Measurements from ENCODE around the gene ADAMTS18.

The ADAMTS18 gene

DNA sequence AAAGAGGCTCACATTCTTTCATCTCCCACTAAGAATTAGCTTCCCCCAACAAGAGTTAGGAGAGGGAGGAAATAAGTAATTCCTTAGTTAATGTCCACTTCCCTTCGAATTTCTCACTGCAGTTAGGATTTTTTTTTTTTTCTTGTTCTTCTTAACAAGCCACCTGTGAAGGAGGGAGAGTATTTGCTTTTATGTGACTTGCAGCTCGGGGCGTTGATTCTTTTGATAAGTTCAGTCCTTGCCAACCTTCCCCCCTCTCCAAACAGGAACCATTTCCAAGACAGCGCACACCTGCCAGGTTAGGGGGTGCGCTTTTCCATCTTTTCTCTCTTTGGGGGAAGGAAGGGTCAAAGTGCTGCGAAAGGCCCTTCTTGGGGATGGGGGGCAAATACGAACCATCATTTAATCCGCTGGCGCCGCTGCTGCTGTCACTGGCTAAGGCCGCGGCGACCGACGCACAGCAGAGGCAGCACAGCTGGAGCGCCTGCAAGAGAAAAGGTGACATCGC lies 758 bp downstream of the ADAMTS18 start:
- no peak for DNase-seq

GRCh38 chr16:77433146-77433545 lies 1.7 kb downstream of the ADAMTS18 start:
- no peak for DNase-seq

DNA sequence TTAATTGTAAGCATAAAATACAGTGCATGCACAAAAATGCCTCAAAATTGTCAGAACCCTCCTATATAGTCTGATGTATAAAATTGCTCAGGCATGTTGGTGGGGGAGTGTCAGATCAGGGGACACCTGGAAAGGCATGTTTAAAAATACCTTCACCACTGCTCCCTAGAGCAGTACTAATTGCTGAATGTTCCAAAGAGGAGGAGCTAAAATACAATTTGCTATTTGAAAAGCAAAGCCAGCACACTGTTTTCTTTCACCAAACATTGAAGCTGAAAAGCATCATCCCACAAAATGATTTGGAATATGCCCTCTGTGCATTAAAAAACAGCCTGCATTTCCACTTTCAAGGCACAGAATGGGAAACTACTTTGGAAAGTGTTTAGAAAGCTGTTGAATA lies 2.6 kb downstream of the ADAMTS18 start:
- DNase-seq = no peak

GRCh38 chr16:77430787-77431585 lies 3.8 kb downstream of the ADAMTS18 start:
- DNase-seq = peak in 1 of 51 donors; percentile 54

DNA sequence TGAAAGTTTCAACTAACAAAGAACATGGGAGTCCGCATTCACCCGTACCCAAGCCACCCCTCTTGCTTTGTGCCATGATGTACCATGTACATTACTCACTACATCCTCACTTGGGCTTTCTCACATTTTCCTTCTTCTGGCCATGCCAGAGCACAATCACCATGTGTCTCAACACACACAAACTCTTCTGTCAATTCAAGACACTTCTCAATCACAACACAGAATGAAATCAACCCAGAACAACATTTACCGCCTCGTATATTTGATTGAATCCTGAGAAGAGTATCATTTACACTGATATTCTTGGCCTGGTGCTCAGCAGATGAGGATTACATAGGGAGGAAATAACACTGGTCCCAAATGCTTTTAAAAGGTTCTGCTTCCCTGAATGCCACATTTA lies 4.5 kb downstream of the ADAMTS18 start:
- DNase-seq = peak in 2 of 51 donors; percentile 11 to 47

DNA sequence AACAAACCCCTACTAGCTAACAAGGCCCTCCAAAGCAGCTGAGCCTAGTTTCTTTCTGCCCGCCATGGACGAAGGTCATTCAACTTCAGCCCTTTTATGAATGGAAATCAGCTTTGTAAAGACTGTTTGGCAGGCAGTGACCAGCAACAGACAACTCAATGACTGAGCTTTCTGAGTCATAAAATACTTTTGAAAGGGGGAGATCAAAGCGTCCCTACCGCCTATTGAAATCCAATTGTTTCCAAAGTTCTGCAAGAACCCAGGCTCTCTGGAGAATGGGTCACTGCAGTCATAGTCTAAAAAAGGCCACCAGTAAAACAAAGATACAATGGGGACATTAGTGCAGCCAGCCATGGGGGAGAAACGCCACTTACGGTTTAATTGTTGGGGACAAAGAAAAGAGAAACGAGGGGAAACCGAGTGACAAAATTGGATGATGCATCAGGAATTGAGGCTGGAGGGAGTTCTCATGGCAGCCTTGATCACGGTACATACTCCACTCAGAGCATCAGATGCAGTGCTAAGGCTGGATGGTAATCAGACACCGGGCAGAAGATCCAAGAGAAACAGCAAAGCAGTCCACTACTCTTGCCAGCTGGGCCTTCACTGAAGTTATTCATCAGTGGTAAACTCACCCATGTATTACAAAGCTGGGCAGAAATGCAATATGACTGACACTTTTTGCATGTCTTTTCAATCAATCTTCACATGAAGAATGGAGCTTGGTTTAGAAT lies 9.8 kb downstream of the ADAMTS18 start:
- DNase-seq = peak in 5 of 51 donors; percentile 1 to 21 (median 5)

DNA sequence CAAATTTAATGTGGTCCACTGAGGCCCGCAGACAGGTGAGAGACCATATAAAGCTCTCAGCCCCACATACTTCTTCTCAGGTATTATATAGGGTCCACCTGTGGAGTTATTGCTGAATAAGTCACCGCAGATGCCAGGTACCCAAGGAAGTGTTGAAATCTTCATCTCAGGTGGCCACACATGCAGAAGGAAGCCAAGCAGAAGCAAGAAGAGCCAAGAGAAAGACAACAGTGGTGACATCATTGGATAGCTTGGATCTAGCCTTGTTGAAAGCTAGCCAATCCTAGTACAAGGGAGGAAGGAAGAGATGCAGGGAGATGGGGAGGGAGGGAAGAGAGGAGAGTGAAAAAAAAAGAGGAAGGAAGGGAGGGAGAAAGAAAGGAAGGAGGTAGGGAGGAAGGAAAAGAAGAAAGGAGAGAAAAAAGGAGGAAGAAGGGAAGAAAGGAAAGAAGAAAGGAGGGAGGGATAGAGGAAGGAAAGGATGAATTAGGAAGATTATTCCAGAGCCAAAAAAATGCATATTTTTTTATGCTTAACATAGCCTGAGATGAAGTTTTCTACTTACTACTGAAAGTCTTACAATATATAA lies 12.5 kb downstream of the ADAMTS18 start:
- no peak for DNase-seq

- no peak for DNase-seq
These were observed 17.8 kb downstream of the ADAMTS18 start for GRCh38 chr16:77416939-77417480.

DNA sequence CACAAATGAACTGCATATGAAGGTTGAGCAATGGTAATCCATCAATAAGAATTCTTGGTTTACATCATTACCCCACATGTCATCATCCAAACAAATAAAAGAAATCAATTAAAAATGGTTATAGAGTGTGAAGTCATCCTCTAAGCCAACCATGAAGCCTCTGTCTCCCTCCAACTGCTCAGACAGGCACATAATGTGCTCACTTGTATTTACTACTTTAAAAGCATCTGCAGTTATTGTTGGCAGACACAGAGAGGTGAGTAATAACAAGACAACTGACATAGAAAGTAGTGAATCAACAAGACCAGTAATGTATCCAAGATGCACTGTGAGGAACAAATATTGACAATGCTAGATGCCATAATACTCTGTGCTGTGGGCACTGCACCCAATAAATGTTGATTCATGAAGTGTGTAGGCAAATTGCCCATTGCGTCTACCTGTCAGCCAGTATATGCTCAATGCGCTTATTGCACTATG lies 20.0 kb downstream of the ADAMTS18 start:
- no peak for DNase-seq

GRCh38 chr16:77410449-77410848 lies 24.4 kb downstream of the ADAMTS18 start:
- DNase-seq = no peak

DNA sequence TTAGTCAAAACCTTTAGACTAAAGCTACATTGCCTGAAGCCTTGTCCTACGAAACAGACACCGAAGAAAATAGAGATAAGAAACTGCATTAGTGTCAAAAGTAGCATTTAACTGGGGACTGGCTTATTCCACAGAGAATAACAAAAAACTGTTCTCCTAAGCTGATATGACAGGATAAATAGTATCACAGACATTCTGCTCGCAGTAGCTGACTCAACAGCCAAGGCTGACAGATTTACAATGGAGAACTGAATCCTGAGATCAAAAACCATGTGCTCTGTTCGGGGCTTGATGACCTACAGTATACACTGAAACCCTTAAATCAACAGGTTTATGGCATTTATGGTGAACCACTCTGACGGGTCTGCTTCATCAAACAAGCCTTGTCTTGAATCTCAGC lies 25.5 kb downstream of the ADAMTS18 start:
- DNase-seq = no peak

GRCh38 chr16:77408607-77409006 lies 26.2 kb downstream of the ADAMTS18 start:
- no peak for DNase-seq

DNA sequence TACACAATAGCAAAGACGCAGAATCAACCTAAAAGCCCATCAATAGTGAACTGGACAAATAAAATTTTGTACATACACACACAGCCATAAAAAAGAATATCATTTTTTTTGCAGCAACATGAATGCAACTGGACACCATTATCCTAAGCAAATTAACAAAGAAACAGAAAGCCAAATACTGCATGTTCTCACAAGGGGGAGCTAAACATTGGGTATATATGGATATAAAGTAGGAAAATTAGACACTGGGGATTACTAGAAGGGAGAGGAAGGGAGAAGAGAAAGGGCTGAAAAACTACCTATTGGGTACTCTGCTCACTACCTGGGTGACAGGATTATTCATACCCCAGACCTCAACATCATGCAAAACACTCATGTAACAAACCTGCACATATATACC lies 28.2 kb downstream of the ADAMTS18 start:
- no peak for DNase-seq

DNA sequence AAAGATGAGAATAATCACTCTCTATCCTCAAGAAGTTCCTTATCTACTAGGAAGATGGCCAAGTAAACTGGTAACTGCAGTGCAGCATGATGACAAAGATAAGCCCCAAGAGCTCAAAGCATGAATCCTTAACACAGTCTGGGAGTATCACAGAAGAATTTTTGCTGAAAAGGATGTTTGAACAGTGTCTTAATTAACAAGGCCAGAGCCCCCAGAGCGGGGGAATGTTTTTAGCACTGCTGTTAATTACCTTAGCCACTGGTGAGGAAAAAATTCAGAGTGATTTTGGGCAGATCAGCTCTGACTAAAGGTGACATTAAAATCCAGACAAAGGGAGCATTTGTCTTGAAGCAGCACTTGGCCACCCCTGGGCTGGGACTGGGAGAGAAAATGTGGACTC lies 30.1 kb downstream of the ADAMTS18 start:
- no peak for DNase-seq

DNA sequence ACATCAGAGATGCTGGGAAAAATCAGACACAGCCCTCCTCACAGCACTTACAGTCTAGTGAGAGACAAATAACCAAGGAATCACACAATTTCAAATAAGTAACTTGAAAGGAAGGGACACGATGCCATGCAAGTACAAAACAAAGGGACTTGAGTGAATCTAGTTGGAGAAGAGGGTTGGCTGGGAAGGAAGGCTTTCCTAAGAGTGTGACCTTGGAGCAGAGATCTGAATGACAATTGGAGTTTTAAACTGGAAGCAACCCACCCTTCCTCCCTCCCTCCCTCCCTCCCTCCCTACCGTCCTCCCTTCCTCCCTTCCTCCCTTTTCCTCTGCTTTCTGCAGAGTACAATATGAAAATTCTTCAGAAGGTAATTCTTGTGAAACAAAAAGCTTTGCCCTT lies 31.1 kb downstream of the ADAMTS18 start:
- no peak for DNase-seq

DNA sequence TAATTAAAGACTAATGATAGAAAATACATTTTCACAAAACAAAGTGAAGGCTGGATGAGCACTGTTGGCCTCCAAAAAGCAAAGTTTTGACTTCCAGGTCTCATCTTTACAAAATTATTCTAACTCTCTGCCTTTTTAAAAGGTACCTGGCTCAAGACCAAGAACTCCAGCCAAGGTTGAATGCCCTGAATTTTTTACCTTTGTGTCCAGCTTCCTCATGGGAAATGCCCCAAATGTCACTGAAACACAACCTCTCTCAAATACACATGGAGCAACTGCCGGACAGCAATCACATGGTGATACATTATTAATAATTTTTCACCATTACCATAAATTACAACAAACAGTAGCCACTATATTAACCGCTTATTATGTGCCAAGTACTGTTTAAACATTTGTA lies 32.2 kb downstream of the ADAMTS18 start:
- DNase-seq = no peak

GRCh38 chr16:77402118-77402517 lies 32.7 kb downstream of the ADAMTS18 start:
- DNase-seq = no peak

DNA sequence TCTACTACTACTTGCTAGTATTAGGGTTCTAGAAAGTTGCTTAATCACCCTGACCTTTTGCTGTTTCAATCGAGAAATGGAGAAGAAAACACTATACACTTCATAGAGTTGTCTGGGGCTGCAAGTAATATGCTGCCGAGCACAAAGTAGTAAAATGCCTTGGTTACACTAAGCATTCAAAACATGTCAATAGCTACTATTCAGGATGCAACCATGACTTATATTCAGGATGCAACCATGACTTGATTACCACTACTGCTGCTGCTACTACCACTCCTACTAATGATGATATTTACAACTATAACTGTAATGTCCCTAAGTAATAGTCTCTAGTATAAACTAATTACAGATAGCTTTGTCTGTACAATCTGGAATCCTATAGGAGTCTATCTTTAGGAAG lies 35.3 kb downstream of the ADAMTS18 start:
- DNase-seq = no peak

GRCh38 chr16:77399066-77399465 lies 35.8 kb downstream of the ADAMTS18 start:
- no peak for DNase-seq

- no peak for DNase-seq
These were observed 36.3 kb downstream of the ADAMTS18 start for GRCh38 chr16:77398495-77398894.

DNA sequence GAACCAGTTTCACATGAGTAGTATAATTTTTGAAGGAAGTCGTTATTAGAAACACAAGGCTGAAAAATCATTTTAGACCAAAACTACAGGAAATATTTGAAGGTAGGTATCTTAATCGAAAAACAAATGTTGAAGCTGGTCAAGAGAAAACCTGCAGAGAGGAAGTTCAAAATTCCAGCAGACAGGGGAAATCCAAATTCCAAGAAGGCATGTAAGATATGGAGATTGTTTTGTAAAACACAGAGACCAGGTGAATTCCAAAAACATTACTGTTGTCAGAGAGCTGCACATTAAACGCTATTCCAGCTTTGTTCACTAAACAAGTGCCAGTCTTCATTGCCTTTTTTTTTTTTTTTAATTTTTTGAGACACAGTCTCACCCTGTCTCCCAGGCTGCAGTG lies 38.4 kb downstream of the ADAMTS18 start:
- no peak for DNase-seq

DNA sequence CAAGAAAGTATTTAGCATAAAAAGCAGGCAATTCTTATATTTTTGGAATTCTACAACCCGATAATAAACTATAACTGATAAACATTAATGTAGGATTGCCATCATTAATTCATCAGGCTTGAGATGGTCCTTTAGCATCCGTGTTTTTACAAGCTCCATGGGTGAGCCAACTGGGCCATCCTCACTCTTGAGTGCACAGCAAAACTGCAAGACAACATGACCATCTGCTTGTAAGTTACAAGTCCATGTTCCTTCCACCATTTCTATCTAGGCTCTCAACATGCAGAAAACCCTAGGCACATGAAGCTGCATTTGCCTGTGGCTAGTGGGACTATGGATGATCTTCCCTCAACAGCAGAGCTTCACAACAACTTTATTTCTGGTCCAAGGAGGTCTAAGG lies 40.1 kb downstream of the ADAMTS18 start:
- DNase-seq = no peak

Data from hypothalamus (tissue), 51 donors.